Activated CD8-positive, alpha-beta memory T cell treated with anti-CD3 and anti-CD28 coated beads for 1 hour (primary cell): ENCODE results near the gene GRK5.
A peak's percentile ranks its signal among the peaks of the same experiment; 100 is the strongest.
"Not testable (repeated sequence)": the region's sequence is repeated elsewhere in the genome, so short reads cannot be mapped to it uniquely, and the experiment has no call there.

Experiments
- DNase-seq, 2 donors: peaks; one replicate each; pipeline ENCODE4 v3.0.0-alpha.2; 2020; ENCODE audit warnings: low read depth in 1 of 2; ENCODE audit errors: extremely low read depth in 1 of 2

GRK5 gene

GRCh38 chr10:119431034-119431772 lies 223.8 kb downstream of the GRK5 start:
- no peak for DNase-seq

DNA sequence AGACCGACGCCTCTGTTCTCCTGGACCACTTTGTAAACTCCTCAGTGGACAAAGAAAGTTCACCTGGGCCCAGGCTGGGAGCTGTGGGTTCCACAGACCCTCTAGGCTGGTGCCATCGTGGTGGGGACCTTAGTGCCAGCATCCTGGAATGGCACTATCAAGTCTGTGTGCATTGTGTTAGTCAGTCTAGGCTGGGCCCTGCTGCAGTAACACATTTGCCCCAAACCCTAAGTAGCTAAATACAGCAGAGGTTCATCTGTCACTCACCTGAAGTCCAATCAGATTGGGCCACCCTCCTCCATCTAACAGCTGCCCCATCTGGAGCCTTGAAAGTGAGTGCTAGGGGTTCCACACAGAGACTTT lies 224.4 kb downstream of the GRK5 start:
- no peak for DNase-seq

- not testable (repeated sequence) for DNase-seq
Observed at GRCh38 chr10:119434942-119435341, 227.6 kb downstream of the GRK5 start.

DNA sequence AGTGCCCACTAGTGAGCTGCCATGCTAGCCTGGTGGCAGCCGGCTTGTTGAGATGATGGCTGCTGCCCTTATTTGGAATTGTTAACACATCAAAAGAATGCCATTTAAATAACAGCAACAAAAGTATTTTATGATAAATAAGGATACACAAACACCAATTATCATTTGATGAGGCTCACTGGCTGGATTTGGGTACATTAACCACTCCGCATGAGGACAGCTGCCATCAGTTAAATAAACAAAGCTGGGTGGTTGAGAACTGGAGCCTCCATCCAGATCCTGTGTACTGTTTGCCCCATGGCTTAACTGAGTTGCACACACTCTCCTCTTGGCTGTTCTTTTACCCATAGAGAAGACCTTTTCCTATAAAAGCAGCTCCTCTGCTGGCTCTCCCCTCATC lies 231.3 kb downstream of the GRK5 start:
- DNase-seq: no peak

- no peak for DNase-seq
Observed at GRCh38 chr10:119439922-119440321, 232.6 kb downstream of the GRK5 start.

DNA sequence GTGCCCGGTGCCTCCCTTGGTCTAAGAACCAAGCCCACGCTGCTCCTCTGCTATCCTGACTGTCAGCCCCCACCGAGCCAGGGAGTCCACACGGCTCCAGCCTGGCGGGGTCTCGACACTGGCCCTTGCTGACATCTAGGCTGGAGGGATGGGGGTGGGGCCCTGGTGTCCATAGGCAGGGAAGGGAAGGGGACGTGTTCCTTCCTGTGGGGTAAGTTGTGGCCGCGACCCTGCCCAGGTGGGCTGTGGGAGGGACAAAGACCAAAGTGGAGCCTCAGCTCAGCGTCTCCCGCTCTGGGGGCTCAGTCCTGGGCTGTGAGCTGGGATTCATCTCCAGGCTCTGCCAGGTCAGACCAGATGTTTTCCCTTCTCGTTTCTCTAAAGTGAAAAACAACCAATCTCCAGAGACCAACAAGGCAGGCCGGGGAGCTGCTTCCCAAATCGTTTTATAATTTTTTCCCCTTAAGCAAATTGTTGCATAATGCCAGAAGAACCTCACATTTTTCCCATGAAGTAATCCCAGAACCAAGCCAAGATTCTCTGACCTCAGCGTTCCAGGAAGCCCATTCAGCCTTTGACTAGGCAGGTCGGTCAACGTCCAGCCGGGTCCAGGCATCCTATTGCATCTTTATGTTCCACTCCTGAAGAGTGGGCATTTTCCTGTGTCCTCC lies 233.9 kb downstream of the GRK5 start:
- no peak for DNase-seq

DNA sequence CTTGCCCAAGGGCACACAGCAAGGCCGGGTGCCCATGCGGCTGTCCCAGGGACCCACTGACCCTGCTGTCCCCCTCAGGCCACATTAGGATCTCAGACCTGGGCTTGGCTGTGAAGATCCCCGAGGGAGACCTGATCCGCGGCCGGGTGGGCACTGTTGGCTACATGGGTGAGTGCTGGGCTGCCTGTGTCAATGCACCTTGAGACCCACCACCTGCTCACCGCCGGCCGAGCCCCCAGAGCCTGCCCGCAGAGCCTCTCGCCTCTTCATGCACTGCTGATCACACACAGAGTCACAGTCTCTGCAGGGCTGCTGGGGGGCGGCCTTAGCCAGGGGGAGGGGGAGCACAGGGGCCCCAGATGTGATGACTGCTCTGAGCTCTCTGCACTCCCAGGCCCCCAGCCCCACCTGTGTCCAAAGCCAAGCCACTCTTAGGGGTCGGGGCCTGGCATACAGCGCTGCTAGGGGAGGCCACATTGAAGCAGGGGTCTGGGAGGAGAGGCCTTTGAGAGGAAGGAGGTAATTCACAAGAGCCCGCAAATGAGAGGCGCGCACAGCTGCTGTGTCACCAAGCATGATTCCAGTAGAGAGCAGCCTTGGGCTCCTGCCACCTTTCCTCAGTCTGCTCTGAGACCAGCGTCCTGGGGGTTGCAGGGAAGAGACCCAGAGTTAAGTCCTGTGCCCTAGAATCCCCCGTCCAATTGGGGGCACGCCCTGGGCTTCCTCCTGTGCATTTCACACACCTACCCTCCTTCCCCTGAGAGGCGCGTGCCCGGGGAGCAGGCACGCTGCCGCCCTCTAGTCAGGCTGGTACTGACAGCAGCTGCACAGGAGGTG lies 234.8 kb downstream of the GRK5 start:
- DNase-seq: no peak

DNA sequence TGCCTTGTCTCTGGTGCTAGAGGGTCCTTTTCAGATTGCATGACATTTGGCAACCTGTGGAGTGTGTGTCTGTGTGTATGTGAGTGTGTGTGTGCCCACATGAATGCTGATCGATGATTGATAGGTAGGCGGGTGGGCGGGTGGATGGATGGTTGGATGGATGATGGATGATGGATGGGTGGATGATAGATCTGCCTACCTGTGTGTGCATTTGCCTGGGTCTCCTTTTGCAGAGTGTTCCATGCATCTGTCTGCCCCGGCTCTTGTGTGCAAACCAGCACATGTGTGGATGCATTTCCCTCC lies 235.3 kb downstream of the GRK5 start:
- no peak for DNase-seq

DNA sequence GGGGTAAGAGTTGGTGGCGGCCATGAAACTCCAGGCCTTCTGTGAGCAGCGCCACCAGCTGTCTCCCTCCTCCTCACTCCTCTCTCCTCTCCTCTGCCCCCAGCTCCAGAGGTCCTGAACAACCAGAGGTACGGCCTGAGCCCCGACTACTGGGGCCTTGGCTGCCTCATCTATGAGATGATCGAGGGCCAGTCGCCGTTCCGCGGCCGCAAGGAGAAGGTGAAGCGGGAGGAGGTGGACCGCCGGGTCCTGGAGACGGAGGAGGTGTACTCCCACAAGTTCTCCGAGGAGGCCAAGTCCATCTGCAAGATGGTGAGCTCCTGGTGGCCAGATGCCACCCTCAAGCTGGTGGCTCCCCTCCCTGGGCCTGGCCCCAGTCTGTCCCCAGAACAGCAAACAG lies 236.1 kb downstream of the GRK5 start:
- no peak for DNase-seq

GRCh38 chr10:119443970-119444660 lies 236.7 kb downstream of the GRK5 start:
- no peak for DNase-seq

GRCh38 chr10:119444866-119445265 lies 237.5 kb downstream of the GRK5 start:
- no peak for DNase-seq

DNA sequence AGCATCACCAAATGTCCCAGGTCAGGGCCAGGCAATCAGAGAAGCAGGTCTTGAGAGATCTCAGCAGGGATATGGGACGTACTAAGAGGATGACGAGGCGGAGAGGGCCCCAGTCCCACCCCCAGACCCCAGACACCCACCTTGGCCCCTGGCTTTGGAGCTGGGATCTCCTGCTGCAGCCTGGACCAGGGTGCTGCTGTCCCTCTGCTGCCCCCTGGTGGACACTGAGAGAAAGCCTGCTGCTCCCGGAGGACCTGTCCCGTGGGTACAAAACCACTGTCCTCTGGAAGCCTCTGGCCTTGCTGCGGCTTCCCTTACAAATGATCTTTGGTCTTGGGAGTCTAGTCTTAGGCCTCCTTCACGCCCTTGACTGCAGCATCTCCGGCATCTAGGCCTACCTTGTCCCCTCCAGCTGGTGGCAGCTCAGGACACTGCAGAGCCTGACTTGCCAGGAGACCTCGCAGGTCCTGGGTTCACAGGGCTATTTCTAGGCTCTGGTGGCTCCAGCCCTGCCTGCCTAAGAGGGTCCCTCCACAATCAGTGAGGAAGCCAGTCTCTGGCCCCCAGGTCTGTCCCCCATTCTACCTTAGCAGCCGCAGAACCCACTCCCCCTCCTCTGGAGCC lies 238.1 kb downstream of the GRK5 start:
- peak; percentile 72 to 79 for DNase-seq

DNA sequence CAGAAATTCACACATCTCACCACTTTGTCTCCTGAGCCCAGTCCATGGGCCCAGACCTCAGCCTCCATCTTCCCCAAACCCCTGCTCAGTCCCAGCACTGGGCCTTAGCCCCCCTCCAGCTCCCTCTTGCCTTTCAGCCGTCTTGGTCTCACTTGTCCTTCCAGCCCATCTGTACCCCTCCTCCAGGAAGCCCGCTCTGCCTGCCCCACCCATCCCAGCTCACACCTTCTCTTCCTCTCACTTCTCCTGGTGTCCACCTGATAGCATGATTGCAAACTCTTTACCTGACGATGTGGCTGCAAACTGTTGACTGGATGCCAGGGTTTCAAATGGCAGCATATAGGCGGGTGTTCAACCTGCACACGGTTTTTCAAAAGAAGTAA lies 238.6 kb downstream of the GRK5 start:
- no peak for DNase-seq

DNA sequence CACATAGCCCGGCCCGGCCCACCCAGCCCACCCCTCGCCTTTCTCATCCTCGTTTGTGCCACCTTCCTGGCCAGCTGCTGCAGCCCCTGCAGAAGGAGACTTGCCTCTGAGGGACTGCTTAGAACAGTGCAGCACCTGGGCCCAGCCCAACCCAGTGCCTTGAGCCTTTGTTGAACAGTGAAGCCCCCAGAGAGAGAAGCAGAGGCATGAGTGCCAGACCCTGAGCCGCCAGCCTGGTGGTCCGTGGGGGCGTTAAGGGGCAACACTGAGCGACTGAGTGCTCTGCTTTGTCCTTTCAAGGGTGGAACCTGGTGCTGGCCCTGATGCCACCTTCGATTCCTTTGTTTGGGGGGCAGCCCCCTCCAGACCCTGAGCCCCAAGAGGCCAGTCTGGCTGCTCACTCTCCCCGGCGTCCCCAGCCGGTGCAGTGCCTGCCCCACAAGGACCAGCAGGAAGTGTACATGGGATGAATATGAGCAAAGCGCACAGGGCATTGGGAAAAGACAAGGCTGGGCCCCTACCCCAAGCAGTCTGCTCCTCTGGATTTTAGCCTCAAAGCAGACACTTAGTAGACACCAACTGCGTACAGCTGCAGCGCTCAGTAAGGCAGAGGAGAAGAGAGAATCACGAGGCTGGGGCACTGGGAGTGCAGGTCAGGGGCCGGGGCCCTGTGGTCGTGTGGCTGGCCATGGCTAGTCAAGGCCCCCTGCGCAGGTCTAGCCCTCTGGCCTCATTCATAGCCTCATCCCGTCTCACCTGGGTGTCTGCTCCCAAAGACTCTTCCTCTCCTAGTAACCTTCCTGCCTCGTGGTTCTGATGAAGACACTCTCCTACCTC lies 239.3 kb downstream of the GRK5 start:
- no peak for DNase-seq

- DNase-seq: no peak
Observed at GRCh38 chr10:119447421-119447820, 240.1 kb downstream of the GRK5 start.

DNA sequence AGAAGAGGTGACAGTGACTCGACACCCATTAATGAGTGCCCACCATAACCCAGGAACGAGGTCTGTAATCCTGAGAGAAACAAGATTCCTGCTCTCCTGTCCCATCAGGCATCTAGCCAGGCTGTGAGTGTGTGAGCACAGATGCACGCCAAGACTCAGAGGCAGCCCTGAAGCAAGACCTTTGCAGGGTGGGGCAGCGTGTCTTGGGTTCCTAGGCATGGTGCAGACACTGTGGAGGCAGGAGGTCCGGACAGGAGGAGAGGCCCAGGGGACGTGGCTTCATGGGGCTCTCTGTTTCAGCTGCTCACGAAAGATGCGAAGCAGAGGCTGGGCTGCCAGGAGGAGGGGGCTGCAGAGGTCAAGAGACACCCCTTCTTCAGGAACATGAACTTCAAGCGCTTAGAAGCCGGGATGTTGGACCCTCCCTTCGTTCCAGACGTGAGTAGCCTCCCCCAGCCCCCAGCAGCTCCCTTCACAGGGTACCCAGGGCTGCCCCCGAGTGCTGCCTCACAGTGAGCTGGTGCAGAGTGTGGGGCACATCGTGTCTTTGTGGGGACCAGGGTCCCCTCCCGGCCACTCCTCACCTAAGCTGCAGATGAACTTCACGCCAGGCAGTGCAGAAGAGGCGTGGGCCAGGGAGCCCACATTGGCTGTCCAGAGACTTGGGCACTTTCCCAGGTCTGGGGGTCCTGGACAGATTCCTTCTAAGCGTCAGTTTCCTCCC lies 240.6 kb downstream of the GRK5 start:
- DNase-seq: no peak

GRCh38 chr10:119448628-119449584 lies 241.5 kb downstream of the GRK5 start:
- no peak for DNase-seq

GRCh38 chr10:119449760-119450461 lies 242.5 kb downstream of the GRK5 start:
- DNase-seq: no peak
